Measurements from ENCODE around the gene CXCR2.

- TF ChIP-seq CTCF (IDR thresholded peaks at IDR 0.05) (no peak), POLR2AphosphoS5 (IDR thresholded peaks at IDR 0.05) (no peak)
These were observed 30.0 kb upstream of the CXCR2 start for GRCh38 chr2:218095853-218096252.

Data from suprapubic skin (tissue), 3 donors.